Stomach smooth muscle (tissue), 2 donors: ENCODE data around the gene NUP210L.
"Not testable (repeated sequence)": the region's sequence is repeated elsewhere in the genome, so short reads cannot be mapped to it uniquely, and the experiment has no call there.

Experiments
- H3K27ac ChIP-seq: one replicate; pipeline ENCODE4 v1.7.0; 2013; ENCODE audit warnings: mild to moderate bottlenecking, low read length, inconsistent platforms
- H3K27me3 ChIP-seq, 2 donors: one replicate each; pipeline ENCODE4 v1.7.0; 2013; ENCODE audit warnings: low read length in 2 of 2; ENCODE audit not compliant: insufficient read depth in 2 of 2, control insufficient read depth in 1 of 2
- H3K36me3 ChIP-seq, 2 donors: one replicate each; pipeline ENCODE4 v1.7.0; 2013; ENCODE audit warnings: low read length in 2 of 2; ENCODE audit not compliant: control insufficient read depth in 2 of 2, insufficient read depth in 2 of 2
- H3K4me1 ChIP-seq: one replicate; pipeline ENCODE4 v1.7.0; 2013; ENCODE audit warnings: low read length; ENCODE audit not compliant: control insufficient read depth, insufficient read depth
- H3K4me3 ChIP-seq, 2 donors: one replicate each; pipeline ENCODE4 v1.7.0; 2013; ENCODE audit warnings: low read length in 2 of 2
- H3K9ac ChIP-seq, 2 donors: one replicate each; pipeline ENCODE4 v1.7.0; 2013; ENCODE audit warnings: low read length in 2 of 2, mild to moderate bottlenecking in 1 of 2
- H3K9me3 ChIP-seq, 2 donors: one replicate each; pipeline ENCODE4 v1.7.0; 2013; ENCODE audit warnings: low read length in 2 of 2; ENCODE audit not compliant: control insufficient read depth in 2 of 2
- donor health status: healthy.
- donor health status: Pancreatic carcinoma.

Gene NUP210L

GRCh38 chr1:153995202-153995601 is 159.7 kb downstream of the NUP210L start:
- Histone ChIP-seq H3K9ac (no peak overlapping the region), H3K27ac (no peak overlapping the region)

DNA sequence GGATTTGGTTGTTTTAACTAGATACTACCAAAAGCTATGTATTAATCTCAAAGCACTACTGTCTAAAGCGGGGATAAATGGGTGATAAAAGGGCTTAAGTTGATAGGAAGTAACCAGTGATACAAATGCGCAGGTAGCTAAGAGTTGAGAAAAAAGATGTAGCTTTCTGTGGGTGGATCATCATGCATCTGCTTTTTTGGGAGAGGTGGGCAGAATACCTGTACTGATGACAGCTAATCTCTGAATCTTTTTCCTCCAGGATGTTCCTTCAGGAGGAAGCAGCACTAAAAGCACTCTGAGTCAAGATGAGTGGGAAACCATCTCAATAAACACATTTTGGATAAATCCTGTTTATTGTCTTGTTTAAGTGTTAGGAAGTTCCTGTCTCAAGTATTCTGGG is 163.1 kb downstream of the NUP210L start:
- H3K27me3 ChIP-seq: no peaks in the 10 kb centered on the region
- H3K27ac ChIP-seq: peak overlapping the region; percentile 96
- peaks cover 22% of the 10 kb centered on the region for H3K4me1 ChIP-seq
- H3K9ac ChIP-seq: peak overlapping the region; percentile 13 to 87
- no peaks in the 10 kb centered on the region for H3K9me3 ChIP-seq
- peaks cover 12 to 18% of the 10 kb centered on the region in 2 donors for H3K36me3 ChIP-seq
- peak overlapping the region; percentile 67 to 99 for H3K4me3 ChIP-seq

More at GRCh38 chr1:153995202-153995601, 159.7 kb downstream of the NUP210L start:
- Histone ChIP-seq H3K4me3 (no peak overlapping the region), H3K9me3 (no peaks in the 10 kb centered on the region), H3K27me3 (no peaks in the 10 kb centered on the region), H3K36me3 (peaks cover 12 to 18% of the 10 kb centered on the region in 2 donors), H3K4me1 (peaks cover 20% of the 10 kb centered on the region)

DNA sequence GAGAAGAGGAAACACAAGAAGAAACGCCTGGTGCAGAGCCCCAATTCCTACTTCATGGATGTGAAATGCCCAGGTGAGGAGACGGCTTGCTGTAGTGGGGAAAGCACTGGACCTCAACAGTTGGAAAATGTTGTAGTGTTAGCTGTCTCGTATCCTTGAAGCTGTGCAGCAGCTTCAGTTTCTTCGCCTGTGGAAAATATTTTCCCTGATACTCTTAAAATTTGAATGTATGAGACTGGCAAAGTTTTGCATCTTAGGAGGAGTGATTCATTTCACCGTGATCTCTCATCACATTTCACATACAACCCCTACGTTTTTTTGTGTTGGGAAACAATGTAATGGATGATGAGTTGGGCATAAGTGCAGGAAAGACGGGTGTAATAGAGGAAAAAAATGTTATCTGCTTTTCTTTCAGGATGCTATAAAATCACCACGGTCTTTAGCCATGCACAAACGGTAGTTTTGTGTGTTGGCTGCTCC is 163.7 kb downstream of the NUP210L start:
- H3K9me3 ChIP-seq: no peaks in the 10 kb centered on the region
- peaks cover 25% of the 10 kb centered on the region for H3K4me1 ChIP-seq
- peaks cover 12 to 18% of the 10 kb centered on the region in 2 donors for H3K36me3 ChIP-seq
- peak overlapping the region; percentile 87 to 98 for H3K9ac ChIP-seq
- peak overlapping the region; percentile 67 to 99 for H3K4me3 ChIP-seq
- no peaks in the 10 kb centered on the region for H3K27me3 ChIP-seq
- H3K27ac ChIP-seq: peak overlapping the region; percentile 96

DNA sequence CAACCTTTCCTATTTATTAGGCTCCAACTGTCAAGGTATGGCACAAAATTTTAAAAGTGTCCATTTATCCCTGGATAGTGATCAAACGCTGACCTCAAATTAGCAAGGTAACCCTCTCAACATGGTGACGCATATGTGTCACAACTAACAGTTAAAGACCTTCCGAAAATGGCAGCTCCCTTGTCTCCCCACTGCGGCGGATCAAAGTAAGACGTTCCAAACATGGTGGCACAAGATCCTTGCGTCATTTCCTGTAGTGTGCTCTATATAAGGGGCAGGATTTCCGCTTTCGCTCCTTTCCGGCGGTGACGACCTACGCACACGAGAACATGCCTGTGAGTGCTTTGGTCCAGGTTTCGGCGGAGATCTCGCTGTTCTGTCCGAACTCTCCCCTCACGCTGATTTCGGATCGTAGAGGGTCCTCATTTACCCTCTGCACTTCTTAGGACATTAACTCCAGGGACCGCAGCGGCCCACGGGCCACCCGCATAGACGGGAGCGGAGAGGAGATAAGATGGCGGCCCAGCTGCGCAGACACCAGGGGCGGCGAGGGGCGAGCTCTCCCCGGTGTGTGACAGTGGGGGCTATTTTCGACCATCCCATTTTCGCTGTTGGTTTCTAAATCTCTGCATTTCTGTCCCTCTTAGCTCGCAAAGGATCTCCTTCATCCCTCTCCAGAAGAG is 164.3 kb downstream of the NUP210L start, which contains the start of gene RPS27:
RPS27 (plus strand) TSS at position 295 of the 683 bp plus-strand sequence; CDS start at position 330, 35 bp downstream.
- H3K36me3 ChIP-seq: peaks cover 11 to 18% of the 10 kb centered on the region in 2 donors
- no peaks in the 10 kb centered on the region for H3K9me3 ChIP-seq
- H3K9ac ChIP-seq: peak within 1 kb of the TSS; percentile 87 to 98
- peaks cover 26% of the 10 kb centered on the region for H3K4me1 ChIP-seq
- peak within 1 kb of the TSS; percentile 96 for H3K27ac ChIP-seq
- no peaks in the 10 kb centered on the region for H3K27me3 ChIP-seq
- peak within 1 kb of the TSS; percentile 67 to 99 for H3K4me3 ChIP-seq

DNA sequence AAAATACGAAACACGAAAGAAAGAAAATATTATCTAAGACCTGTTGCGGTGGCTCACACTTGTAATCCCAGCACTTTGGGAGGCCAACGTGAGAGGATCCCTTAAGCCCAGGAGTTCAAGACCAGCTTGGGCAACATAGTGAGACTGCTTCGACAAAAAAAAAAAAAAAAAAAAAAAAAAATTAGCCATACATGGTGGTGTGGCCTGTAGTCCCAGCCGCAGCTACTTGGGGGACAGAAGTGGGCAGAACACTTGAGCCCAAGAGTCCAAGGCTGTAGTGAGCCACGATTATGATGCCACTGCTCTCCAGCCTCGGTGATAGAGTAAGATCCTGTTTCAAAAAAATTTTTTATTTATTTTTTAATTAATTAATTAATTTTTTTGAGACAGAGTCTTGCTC is 167.3 kb downstream of the NUP210L start:
- Histone ChIP-seq H3K9me3 (no peaks in the 10 kb centered on the region), H3K36me3 (peaks cover 2 to 11% of the 10 kb centered on the region in 2 donors), H3K4me1 (peaks cover 24% of the 10 kb centered on the region), H3K9ac (no peak overlapping the region), H3K27me3 (no peaks in the 10 kb centered on the region), H3K27ac (no peak overlapping the region), H3K4me3 (no peak overlapping the region)

DNA sequence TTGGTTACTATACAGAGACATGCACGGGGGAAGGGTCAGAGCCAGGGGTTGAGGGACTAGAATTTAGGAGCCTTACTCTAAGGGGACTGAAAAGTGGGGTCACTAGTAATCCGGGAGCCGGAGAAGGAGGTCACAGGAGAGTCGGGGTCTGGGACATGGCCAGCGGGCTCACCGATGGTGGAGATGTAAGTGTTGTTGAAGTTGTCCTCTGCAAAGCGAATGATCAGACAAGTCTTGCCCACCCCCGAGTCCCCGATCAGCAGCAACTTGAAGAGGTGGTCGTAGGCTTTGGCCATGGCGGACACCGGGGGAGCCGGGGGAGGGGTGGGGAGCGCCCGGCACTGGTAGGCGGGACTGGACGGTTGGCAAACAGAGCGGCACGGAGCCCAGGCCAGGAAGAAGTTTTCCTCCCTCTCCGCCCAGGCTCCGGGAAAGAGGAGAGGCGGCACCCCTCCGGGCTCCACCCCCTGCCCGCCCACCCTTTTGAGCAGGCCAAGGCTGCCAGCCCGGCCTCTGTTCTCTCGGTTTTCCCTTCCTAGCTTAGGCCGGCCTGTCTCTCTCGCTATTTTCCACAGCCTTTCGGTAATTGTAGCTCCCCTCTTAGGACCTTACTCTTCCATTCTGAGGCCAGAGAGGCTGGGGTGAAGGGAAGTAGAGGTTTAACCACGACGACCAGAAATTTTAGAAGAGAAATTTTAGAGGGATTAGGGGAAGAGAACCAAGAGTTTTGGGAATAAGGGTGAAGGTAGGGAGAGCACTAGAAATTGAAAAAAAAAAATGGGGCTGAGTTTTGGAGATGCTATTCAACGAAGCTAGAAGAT is 168.7 kb downstream of the NUP210L start, which contains the start of gene RAB13:
RAB13 (minus strand) TSS at position 399 of the 821 bp plus-strand sequence; CDS start at position 296, 103 bp downstream.
- Histone ChIP-seq H3K9me3 (no peaks in the 10 kb centered on the region), H3K4me3 (peak within 1 kb of the TSS; percentile 83 to 87), H3K27ac (peak within 1 kb of the TSS; percentile 74), H3K27me3 (no peaks in the 10 kb centered on the region), H3K36me3 (peaks cover 2 to 8% of the 10 kb centered on the region in 2 donors), H3K9ac (peak within 1 kb of the TSS; percentile 83 to 86), H3K4me1 (peaks cover 12% of the 10 kb centered on the region)

GRCh38 chr1:153985341-153985912 is 169.4 kb downstream of the NUP210L start:
- Histone ChIP-seq H3K9ac (peak overlapping the region; percentile 82 to 83), H3K4me3 (peak overlapping the region; percentile 83 to 87), H3K36me3 (peaks cover 4 to 8% of the 10 kb centered on the region in 2 donors), H3K4me1 (peaks cover 12% of the 10 kb centered on the region), H3K27ac (peak overlapping the region; percentile 66), H3K9me3 (no peaks in the 10 kb centered on the region), H3K27me3 (no peaks in the 10 kb centered on the region)

GRCh38 chr1:153984123-153984894 is 170.6 kb downstream of the NUP210L start:
- Histone ChIP-seq H3K9ac (peak overlapping the region in 1 of 2 donors; percentile 83), H3K4me3 (no peak overlapping the region), H3K9me3 (no peaks in the 10 kb centered on the region), H3K36me3 (peaks cover 4 to 8% of the 10 kb centered on the region in 2 donors), H3K27ac (peak overlapping the region; percentile 66), H3K4me1 (peaks cover 12% of the 10 kb centered on the region), H3K27me3 (no peaks in the 10 kb centered on the region)

DNA sequence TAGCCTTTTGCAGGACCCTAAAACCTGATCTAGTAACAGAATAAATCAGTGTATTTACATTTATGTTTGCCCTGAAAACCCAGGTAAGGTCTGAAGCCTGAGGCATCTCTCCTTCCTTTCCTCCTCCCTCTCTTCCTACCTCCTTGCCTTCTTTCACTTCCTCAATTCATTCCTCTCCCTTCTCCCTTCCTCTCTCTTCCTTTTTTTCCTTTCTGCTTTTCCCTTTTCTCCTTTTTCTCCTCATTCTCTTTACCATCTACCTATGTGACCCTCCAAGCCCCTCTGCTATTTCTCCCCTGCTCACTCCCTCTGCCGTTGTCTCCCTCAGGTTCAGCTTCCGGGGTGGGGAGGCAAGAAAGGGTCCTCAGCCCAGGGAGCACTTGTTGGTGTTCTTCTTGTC is 173.1 kb downstream of the NUP210L start:
- not testable (repeated sequence) for H3K9ac ChIP-seq, H3K4me3 ChIP-seq, H3K27me3 ChIP-seq, H3K27ac ChIP-seq, H3K9me3 ChIP-seq
- peaks cover 17% of the 10 kb centered on the region for H3K4me1 ChIP-seq
- peaks cover 4 to 10% of the 10 kb centered on the region in 2 donors for H3K36me3 ChIP-seq

GRCh38 chr1:153979091-153979490 is 175.8 kb downstream of the NUP210L start:
- H3K4me3 ChIP-seq, H3K27ac ChIP-seq: not testable (repeated sequence)
- peaks cover 11 to 20% of the 10 kb centered on the region in 2 donors for H3K36me3 ChIP-seq

More at GRCh38 chr1:153979091-153979490, 175.8 kb downstream of the NUP210L start:
- peaks cover 19% of the 10 kb centered on the region for H3K4me1 ChIP-seq
- H3K27me3 ChIP-seq, H3K9me3 ChIP-seq, H3K9ac ChIP-seq: not testable (repeated sequence)
